ENCODE measurements around the gene CARMIL1. TPM values are rescaled to one million over a fixed set of nuclear protein-coding genes. Genes with fewer than 3 reads are reported as not detected.

Gene CARMIL1
- total and polyA plus RNA-seq, 2 of the 8 experiments (the other 6 are each of a cell fraction or from before 2014, with no cell fraction given) = 20.3 to 40.4 TPM

GRCh38 chr6:25407431-25407830 is 128.3 kb downstream of the CARMIL1 start (continued):
- TF ChIP-seq CBX8 (IDR thresholded peaks at IDR 0.05; ENCODE audit: borderline replicate concordance, low read depth, low read length) (no peak), CHD1 (IDR thresholded peaks at IDR 0.05; ENCODE audit: low read depth, low read length) (no peak), SIN3A (conservative IDR thresholded peaks at IDR 0.05 in 1 of 2, IDR thresholded peaks at IDR 0.05 in 1 of 2; ENCODE audit: low read depth in 1 of 2, low read length in 2 of 2) (no peak), KDM1A (IDR thresholded peaks at IDR 0.05; ENCODE audit: borderline replicate concordance, low read length) (no peak), ZNF274 (IDR thresholded peaks at IDR 0.05; ENCODE audit: borderline replicate concordance, extremely low read depth, low read length) (no peak)

Measured in H1 (cell line).